WI38 (cell line): ENCODE data around the gene LCLAT1.

Experiments
- H3K4me3 ChIP-seq: 2 replicates; pipeline ENCODE4 v1.5.1; 2011; ENCODE audit warnings: low read depth, mild to moderate bottlenecking, control low read depth, low read length
- CTCF ChIP-seq: IDR thresholded peaks from 2 replicates; pipeline ENCODE4 v1.5.1; 2012; ENCODE audit warnings: low read depth, mild to moderate bottlenecking, control low read depth, low read length

LCLAT1 gene

GRCh38 chr2:30588994-30589393 lies 141.9 kb downstream of the LCLAT1 start:
- no peak overlapping the region for H3K4me3 ChIP-seq
- TF ChIP-seq CTCF, result no peak

GRCh38 chr2:30590407-30590806 lies 143.4 kb downstream of the LCLAT1 start:
- H3K4me3 ChIP-seq, result no peak overlapping the region
- no peak for TF ChIP-seq CTCF

- no peak for TF ChIP-seq CTCF
- H3K4me3 ChIP-seq, result no peak overlapping the region
Observed at GRCh38 chr2:30591186-30591585, 144.1 kb downstream of the LCLAT1 start.

GRCh38 chr2:30601375-30601774 lies 154.3 kb downstream of the LCLAT1 start:
- no peak overlapping the region for H3K4me3 ChIP-seq
- no peak for TF ChIP-seq CTCF

- TF ChIP-seq CTCF, result no peak
- H3K4me3 ChIP-seq, result no peak overlapping the region
Observed at GRCh38 chr2:30605197-30605596, 158.2 kb downstream of the LCLAT1 start.

GRCh38 chr2:30608643-30609042 lies 161.6 kb downstream of the LCLAT1 start:
- no peak for TF ChIP-seq CTCF
- no peak overlapping the region for H3K4me3 ChIP-seq

- TF ChIP-seq CTCF, result no peak
- no peak overlapping the region for H3K4me3 ChIP-seq
Observed at GRCh38 chr2:30611583-30611982, 164.5 kb downstream of the LCLAT1 start.
